NCI-H510A treated with DMSO at 0.1 percent for 48 hours (cell line): ENCODE data around the gene LRRC3.

Experiments used
- DNase-seq: peaks from one replicate; lab custom pipeline; 2025; lab: John Stamatoyannopoulos, UW

The LRRC3 gene

GRCh38 chr21:44456915-44457736, 1.8 kb downstream of the LRRC3 start:
- DNase-seq: no peak

GRCh38 chr21:44458971-44459711, 3.8 kb downstream of the LRRC3 start:
- no peak for DNase-seq

- DNase-seq: no peak
These were observed 4.6 kb downstream of the LRRC3 start for GRCh38 chr21:44459712-44460440.

- DNase-seq: no peak
These were observed 5.1 kb downstream of the LRRC3 start for GRCh38 chr21:44460441-44460755.

GRCh38 chr21:44461005-44461404, 5.7 kb downstream of the LRRC3 start:
- no peak for DNase-seq

- DNase-seq: no peak
These were observed 6.2 kb downstream of the LRRC3 start for GRCh38 chr21:44461464-44462001.

- DNase-seq: no peak
These were observed 7.0 kb downstream of the LRRC3 start for GRCh38 chr21:44462086-44462833.

- no peak for DNase-seq
These were observed 7.5 kb downstream of the LRRC3 start for GRCh38 chr21:44462834-44463200.

GRCh38 chr21:44463724-44464123, 8.4 kb downstream of the LRRC3 start:
- no peak for DNase-seq

- DNase-seq: no peak
These were observed 9.0 kb downstream of the LRRC3 start for GRCh38 chr21:44464351-44464750.

- no peak for DNase-seq
These were observed 11.1 kb downstream of the LRRC3 start for GRCh38 chr21:44466351-44466954.

GRCh38 chr21:44466996-44467858, 11.9 kb downstream of the LRRC3 start:
- no peak for DNase-seq

- no peak for DNase-seq
These were observed 12.5 kb downstream of the LRRC3 start for GRCh38 chr21:44467859-44468195.

GRCh38 chr21:44471341-44471740, 16.0 kb downstream of the LRRC3 start:
- no peak for DNase-seq

GRCh38 chr21:44471996-44472395, 16.7 kb downstream of the LRRC3 start:
- DNase-seq: no peak

GRCh38 chr21:44473915-44474555, 18.7 kb downstream of the LRRC3 start:
- DNase-seq: no peak

- no peak for DNase-seq
These were observed 20.0 kb downstream of the LRRC3 start for GRCh38 chr21:44475266-44475845.

- no peak for DNase-seq
These were observed 21.8 kb downstream of the LRRC3 start for GRCh38 chr21:44477131-44477530.

GRCh38 chr21:44477712-44478111, 22.4 kb downstream of the LRRC3 start:
- no peak for DNase-seq
